GM23338 (cell line): ENCODE data around the gene LCP1. TPM values are rescaled to one million over a fixed set of nuclear protein-coding genes. Genes with fewer than 3 reads are reported as not detected.

ENCODE experiments used
- ATAC-seq: fragments of 200-7000 bp; cut with Tn5 transposase; 3 replicates; pipeline ENCODE4 v1.9.1; 2020
- DNase-seq: peaks from one replicate; pipeline ENCODE4 v3.0.0-alpha.2; 2015; ENCODE audit warnings: low spot score
- H2AFZ ChIP-seq: fragments of 200-600 bp; sonication (generic); 2 replicates; pipeline ENCODE4 v1.8.0; 2016; ENCODE audit warnings: antibody characterized with exemption, mild to moderate bottlenecking, moderate library complexity
- H3F3A ChIP-seq: fragments of 200-600 bp; sonication (generic); replicated peaks from 2 replicates; pipeline ENCODE4 v1.8.0; 2017; ENCODE audit warnings: antibody characterized with exemption, mixed run types, low read depth
- H3K27ac ChIP-seq: fragments of 200-600 bp; sonication (generic); 2 replicates; pipeline ENCODE4 v1.6.1; 2016; ENCODE audit warnings: low read depth
- H3K27me3 ChIP-seq: fragments of 200-600 bp; sonication (generic); 2 replicates; pipeline ENCODE4 v1.8.0; 2016; ENCODE audit warnings: mild to moderate bottlenecking, mixed run types, moderate library complexity; ENCODE audit not compliant: insufficient read depth
- H3K36me3 ChIP-seq: fragments of 200-600 bp; sonication (generic); 2 replicates; pipeline ENCODE4 v1.8.0; 2016; ENCODE audit warnings: mild to moderate bottlenecking; ENCODE audit not compliant: insufficient read depth
- H3K4me1 ChIP-seq: fragments of 200-600 bp; sonication (generic); 2 replicates; pipeline ENCODE4 v1.8.0; 2016; ENCODE audit warnings: mild to moderate bottlenecking, moderate library complexity; ENCODE audit not compliant: insufficient read depth
- H3K4me2 ChIP-seq: fragments of 200-600 bp; sonication (generic); 2 replicates; pipeline ENCODE4 v1.7.1; 2017; ENCODE audit warnings: mixed run types
- H3K4me3 ChIP-seq: fragments of 200-600 bp; sonication (generic); 2 replicates; pipeline ENCODE4 v1.6.1; 2016; ENCODE audit warnings: mixed run types
- H3K79me2 ChIP-seq: fragments of 200-600 bp; sonication (generic); replicated peaks from 2 replicates; pipeline ENCODE4 v1.8.0; 2017; ENCODE audit warnings: mild to moderate bottlenecking; ENCODE audit not compliant: insufficient read depth
- H3K9me2 ChIP-seq: fragments of 200-600 bp; sonication (generic); 2 replicates; pipeline ENCODE4 v1.8.0; 2017; ENCODE audit not compliant: insufficient read depth
- H4K20me1 ChIP-seq: fragments of 200-600 bp; sonication (generic); replicated peaks from 2 replicates; pipeline ENCODE4 v1.8.0; 2017; ENCODE audit warnings: mild to moderate bottlenecking; ENCODE audit not compliant: insufficient read depth
- H3K27ac Mint-ChIP-seq: 2 replicates; pipeline ENCODE4 v1.8.0; 2020; ENCODE audit warnings: inconsistent platforms, mild to moderate bottlenecking, moderate library complexity, mixed read lengths
- H3K27me3 Mint-ChIP-seq: 3 replicates; pipeline ENCODE4 v1.8.0; 2022; ENCODE audit warnings: low read depth, mild to moderate bottlenecking, moderate library complexity, mixed read lengths, inconsistent platforms; ENCODE audit not compliant: insufficient read depth, poor library complexity
- H3K36me3 Mint-ChIP-seq: 3 replicates; pipeline ENCODE4 v1.8.0; 2021; ENCODE audit warnings: low read depth, mild to moderate bottlenecking, inconsistent platforms, moderate library complexity, mixed read lengths
- H3K4me1 Mint-ChIP-seq: 3 replicates; pipeline ENCODE4 v1.8.0; 2020; ENCODE audit warnings: mild to moderate bottlenecking, inconsistent platforms, mixed read lengths
- H3K4me3 Mint-ChIP-seq: 3 replicates; pipeline ENCODE4 v1.8.0; 2021; ENCODE audit warnings: moderate library complexity, mild to moderate bottlenecking, inconsistent platforms, mixed read lengths
- H3K9me3 Mint-ChIP-seq: 3 replicates; pipeline ENCODE4 v1.8.0; 2020; ENCODE audit warnings: moderate library complexity, mild to moderate bottlenecking, inconsistent platforms, mixed read lengths
- CREB1 ChIP-seq: fragments of 250-450 bp; sonication (Bioruptor Pico); IDR thresholded peaks from 2 replicates; pipeline ENCODE4 v1.5.0; 2020; ENCODE audit warnings: low read depth, mild to moderate bottlenecking, moderate library complexity
- EZH2 ChIP-seq: fragments of 200-600 bp; sonication (generic); IDR thresholded peaks from one replicate; pipeline ENCODE4 v1.8.0; 2017; ENCODE audit warnings: antibody characterized with exemption, mild to moderate bottlenecking, low read depth; ENCODE audit not compliant: unreplicated experiment
- EZH2phosphoT487 ChIP-seq: fragments of 200-600 bp; sonication (generic); IDR thresholded peaks from one replicate; pipeline ENCODE4 v1.8.1; 2018; ENCODE audit warnings: antibody characterized with exemption; ENCODE audit not compliant: unreplicated experiment
- JUNB ChIP-seq: IDR thresholded peaks from one replicate; pipeline ENCODE4 v1.6.1; 2016; ENCODE audit warnings: antibody characterized with exemption; ENCODE audit not compliant: unreplicated experiment
- NANOG ChIP-seq: IDR thresholded peaks from 2 replicates; pipeline ENCODE4 v1.6.1; 2016; ENCODE audit warnings: antibody characterized with exemption, borderline replicate concordance
- POLR2AphosphoS5 ChIP-seq: IDR thresholded peaks from 2 replicates; pipeline ENCODE4 v1.6.1; 2016; ENCODE audit warnings: antibody characterized with exemption, low read depth
- ZNF331 ChIP-seq: fragments of 250-450 bp; sonication (Bioruptor Pico); IDR thresholded peaks from 2 replicates; pipeline ENCODE4 v1.5.0; 2020; ENCODE audit warnings: low read depth, mild to moderate bottlenecking, moderate library complexity
- polyA plus RNA-seq: library from polyadenylated mRNA; unstranded; fragments of >200 nt; fragmentation: Nextera tagmentation; extraction: Ambion mirVana; gene quantifications from 2 replicates; pipeline ENCODE4 v1.2.1, GENCODE V29; 2016
- total RNA-seq: library from RNA; depleted of rRNA; stranded (reverse); fragments of >200 nt; shearing (Covaris generic); gene quantifications from 2 replicates; pipeline ENCODE4 v1.2.3, GENCODE V29; 2014
- TF ChIP-seq, protein P1 (sequence below), 2 experiments: fragments of 200-600 bp in 1 of 2; sonication (generic) in 1 of 2; conservative IDR thresholded peaks; 2 replicates each; pipeline versions ENCODE4 v1.5.1 to v1.6.1; 2016 to 2017; ENCODE audit warnings: antibody characterized with exemption in 2 of 2, low read depth in 2 of 2, mild to moderate bottlenecking in 2 of 2, moderate library complexity in 1 of 2
- TF ChIP-seq, protein P2 (sequence below): fragments of 250-450 bp; sonication (Bioruptor Pico); IDR thresholded peaks from 2 replicates; pipeline ENCODE4 v1.5.0; 2020; ENCODE audit warnings: mild to moderate bottlenecking, moderate library complexity

LCP1 gene
- total and polyA plus RNA-seq, 2 experiments from 2014 or later = 1.9 to 3.4 TPM

DNA sequence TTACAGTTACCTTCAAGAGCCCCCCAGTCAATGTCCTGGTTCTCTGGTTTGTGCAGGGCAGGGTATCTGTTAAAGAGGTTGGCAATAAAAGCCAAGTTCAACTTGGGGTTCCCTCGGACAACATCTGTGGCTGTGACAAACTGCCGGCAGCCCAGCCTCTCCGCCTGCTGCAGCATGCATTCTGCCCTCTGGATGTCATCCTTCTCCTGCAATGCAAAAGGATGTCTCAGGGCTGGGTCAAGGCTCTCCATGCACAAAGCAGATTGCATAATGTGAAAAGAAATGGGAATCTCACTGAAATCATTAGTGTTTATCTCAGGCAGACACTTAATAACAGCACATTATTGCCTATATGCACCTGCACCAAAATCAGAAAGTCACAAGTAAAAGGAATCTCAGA, 35.1 kb downstream of the LCP1 start:
- no peaks in the 10 kb centered on the region for H3K36me3 Mint-ChIP-seq
- Histone ChIP-seq H2AFZ (peak overlapping the region; percentile 88; the same call in 1 of the 2 replicates), H3K36me3 (no peaks in the 10 kb centered on the region), H3K9me2 (no peaks in the 10 kb centered on the region), H3K27me3 (no peaks in the 10 kb centered on the region), H3F3A (no peaks in the 10 kb centered on the region), H3K4me1 (peaks cover 44% of the 10 kb centered on the region), H3K4me2 (peak overlapping the region; percentile 59), H3K27ac (no peak overlapping the region), H4K20me1 (no peaks in the 10 kb centered on the region), H3K79me2 (no peaks in the 10 kb centered on the region), H3K4me3 (peak overlapping the region; percentile 3; the same call in 1 of the 2 replicates)
- TF ChIP-seq, protein P1, sequence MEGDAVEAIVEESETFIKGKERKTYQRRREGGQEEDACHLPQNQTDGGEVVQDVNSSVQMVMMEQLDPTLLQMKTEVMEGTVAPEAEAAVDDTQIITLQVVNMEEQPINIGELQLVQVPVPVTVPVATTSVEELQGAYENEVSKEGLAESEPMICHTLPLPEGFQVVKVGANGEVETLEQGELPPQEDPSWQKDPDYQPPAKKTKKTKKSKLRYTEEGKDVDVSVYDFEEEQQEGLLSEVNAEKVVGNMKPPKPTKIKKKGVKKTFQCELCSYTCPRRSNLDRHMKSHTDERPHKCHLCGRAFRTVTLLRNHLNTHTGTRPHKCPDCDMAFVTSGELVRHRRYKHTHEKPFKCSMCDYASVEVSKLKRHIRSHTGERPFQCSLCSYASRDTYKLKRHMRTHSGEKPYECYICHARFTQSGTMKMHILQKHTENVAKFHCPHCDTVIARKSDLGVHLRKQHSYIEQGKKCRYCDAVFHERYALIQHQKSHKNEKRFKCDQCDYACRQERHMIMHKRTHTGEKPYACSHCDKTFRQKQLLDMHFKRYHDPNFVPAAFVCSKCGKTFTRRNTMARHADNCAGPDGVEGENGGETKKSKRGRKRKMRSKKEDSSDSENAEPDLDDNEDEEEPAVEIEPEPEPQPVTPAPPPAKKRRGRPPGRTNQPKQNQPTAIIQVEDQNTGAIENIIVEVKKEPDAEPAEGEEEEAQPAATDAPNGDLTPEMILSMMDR (conservative IDR thresholded peaks at IDR 0.05; ENCODE audit: low read depth in 2 of 2) = peak; percentile 55 to 74; a peak in 3 of 4 replicates
- TF ChIP-seq ZNF331 (CRISPR knock-in tag) = no peak
- ATAC-seq (peak; percentile 96), DNase-seq (peak; percentile 67)
- H3K27ac Mint-ChIP-seq = peak overlapping the region; percentile 14; the same call in 1 of the 2 replicates
- H3K4me1 Mint-ChIP-seq = peaks cover 47% of the 10 kb centered on the region
- H3K4me3 Mint-ChIP-seq = peak overlapping the region; percentile 29; the same call in 1 of the 3 replicates
- H3K9me3 Mint-ChIP-seq = no peaks in the 10 kb centered on the region
- H3K27me3 Mint-ChIP-seq = peaks cover 3% of the 10 kb centered on the region

DNA sequence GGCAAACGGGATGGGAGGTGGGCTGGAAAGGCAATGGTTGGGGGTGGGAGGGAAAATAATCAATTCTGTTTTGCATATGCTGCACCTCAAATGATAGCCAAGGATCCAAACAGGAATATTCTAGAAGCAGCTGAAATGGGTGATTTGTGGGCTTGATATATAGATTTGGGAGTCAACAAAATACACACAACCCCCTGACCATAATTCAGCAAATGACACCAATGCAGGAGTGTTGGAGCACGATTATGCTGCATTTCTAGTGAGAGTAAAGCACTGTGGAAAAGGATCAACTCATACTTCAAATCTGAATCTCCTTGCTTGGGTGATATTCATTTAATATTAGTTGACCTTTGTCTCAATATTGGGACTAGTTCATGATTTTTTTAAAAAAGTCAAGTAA, 36.0 kb downstream of the LCP1 start:
- H3F3A ChIP-seq = no peaks in the 10 kb centered on the region
- H4K20me1 ChIP-seq = no peaks in the 10 kb centered on the region
- Mint-ChIP-seq H3K27me3 (peaks cover 3% of the 10 kb centered on the region), H3K36me3 (no peaks in the 10 kb centered on the region), H3K4me1 (peaks cover 47% of the 10 kb centered on the region), H3K9me3 (no peaks in the 10 kb centered on the region), H3K4me3 (no peak overlapping the region), H3K27ac (no peak overlapping the region)
- ATAC-seq = no peak
- H3K4me3 ChIP-seq = no peak overlapping the region
- H2AFZ ChIP-seq = no peak overlapping the region
- no peaks in the 10 kb centered on the region for H3K79me2 ChIP-seq
- H3K27ac ChIP-seq = no peak overlapping the region
- H3K27me3 ChIP-seq = no peaks in the 10 kb centered on the region
- no peak overlapping the region for H3K4me2 ChIP-seq
- H3K4me1 ChIP-seq = peaks cover 44% of the 10 kb centered on the region
- no peaks in the 10 kb centered on the region for H3K36me3 ChIP-seq
- DNase-seq = no peak
- H3K9me2 ChIP-seq = no peaks in the 10 kb centered on the region
- TF ChIP-seq JUNB (no peak), CREB1 (no peak), EZH2 (no peak), POLR2AphosphoS5 (no peak), EZH2phosphoT487 (no peak), ZNF331 (CRISPR knock-in tag) (no peak), NANOG (no peak)
- TF ChIP-seq, protein P2, sequence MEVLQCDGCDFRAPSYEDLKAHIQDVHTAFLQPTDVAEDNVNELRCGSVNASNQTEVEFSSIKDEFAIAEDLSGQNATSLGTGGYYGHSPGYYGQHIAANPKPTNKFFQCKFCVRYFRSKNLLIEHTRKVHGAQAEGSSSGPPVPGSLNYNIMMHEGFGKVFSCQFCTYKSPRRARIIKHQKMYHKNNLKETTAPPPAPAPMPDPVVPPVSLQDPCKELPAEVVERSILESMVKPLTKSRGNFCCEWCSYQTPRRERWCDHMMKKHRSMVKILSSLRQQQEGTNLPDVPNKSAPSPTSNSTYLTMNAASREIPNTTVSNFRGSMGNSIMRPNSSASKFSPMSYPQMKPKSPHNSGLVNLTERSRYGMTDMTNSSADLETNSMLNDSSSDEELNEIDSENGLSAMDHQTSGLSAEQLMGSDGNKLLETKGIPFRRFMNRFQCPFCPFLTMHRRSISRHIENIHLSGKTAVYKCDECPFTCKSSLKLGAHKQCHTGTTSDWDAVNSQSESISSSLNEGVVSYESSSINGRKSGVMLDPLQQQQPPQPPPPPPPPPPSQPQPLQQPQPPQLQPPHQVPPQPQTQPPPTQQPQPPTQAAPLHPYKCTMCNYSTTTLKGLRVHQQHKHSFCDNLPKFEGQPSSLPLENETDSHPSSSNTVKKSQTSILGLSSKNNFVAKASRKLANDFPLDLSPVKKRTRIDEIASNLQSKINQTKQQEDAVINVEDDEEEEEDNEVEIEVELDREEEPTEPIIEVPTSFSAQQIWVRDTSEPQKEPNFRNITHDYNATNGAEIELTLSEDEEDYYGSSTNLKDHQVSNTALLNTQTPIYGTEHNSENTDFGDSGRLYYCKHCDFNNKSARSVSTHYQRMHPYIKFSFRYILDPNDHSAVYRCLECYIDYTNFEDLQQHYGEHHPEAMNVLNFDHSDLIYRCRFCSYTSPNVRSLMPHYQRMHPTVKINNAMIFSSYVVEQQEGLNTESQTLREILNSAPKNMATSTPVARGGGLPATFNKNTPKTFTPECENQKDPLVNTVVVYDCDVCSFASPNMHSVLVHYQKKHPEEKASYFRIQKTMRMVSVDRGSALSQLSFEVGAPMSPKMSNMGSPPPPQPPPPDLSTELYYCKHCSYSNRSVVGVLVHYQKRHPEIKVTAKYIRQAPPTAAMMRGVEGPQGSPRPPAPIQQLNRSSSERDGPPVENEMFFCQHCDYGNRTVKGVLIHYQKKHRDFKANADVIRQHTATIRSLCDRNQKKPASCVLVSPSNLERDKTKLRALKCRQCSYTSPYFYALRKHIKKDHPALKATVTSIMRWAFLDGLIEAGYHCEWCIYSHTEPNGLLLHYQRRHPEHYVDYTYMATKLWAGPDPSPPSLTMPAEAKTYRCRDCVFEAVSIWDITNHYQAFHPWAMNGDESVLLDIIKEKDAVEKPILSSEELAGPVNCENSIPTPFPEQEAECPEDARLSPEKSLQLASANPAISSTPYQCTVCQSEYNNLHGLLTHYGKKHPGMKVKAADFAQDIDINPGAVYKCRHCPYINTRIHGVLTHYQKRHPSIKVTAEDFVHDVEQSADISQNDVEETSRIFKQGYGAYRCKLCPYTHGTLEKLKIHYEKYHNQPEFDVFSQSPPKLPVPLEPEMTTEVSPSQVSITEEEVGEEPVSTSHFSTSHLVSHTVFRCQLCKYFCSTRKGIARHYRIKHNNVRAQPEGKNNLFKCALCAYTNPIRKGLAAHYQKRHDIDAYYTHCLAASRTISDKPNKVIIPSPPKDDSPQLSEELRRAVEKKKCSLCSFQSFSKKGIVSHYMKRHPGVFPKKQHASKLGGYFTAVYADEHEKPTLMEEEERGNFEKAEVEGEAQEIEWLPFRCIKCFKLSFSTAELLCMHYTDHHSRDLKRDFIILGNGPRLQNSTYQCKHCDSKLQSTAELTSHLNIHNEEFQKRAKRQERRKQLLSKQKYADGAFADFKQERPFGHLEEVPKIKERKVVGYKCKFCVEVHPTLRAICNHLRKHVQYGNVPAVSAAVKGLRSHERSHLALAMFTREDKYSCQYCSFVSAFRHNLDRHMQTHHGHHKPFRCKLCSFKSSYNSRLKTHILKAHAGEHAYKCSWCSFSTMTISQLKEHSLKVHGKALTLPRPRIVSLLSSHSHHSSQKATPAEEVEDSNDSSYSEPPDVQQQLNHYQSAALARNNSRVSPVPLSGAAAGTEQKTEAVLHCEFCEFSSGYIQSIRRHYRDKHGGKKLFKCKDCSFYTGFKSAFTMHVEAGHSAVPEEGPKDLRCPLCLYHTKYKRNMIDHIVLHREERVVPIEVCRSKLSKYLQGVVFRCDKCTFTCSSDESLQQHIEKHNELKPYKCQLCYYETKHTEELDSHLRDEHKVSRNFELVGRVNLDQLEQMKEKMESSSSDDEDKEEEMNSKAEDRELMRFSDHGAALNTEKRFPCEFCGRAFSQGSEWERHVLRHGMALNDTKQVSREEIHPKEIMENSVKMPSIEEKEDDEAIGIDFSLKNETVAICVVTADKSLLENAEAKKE (CRISPR knock-in tag) = no peak
- TF ChIP-seq, protein P1 (conservative IDR thresholded peaks at IDR 0.05; ENCODE audit: low read depth in 2 of 2) = no peak
